Endothelial cell of umbilical vein (primary cell): ENCODE data around the gene PIGQ.

Source experiments
- POLR2A ChIP-seq: IDR thresholded peaks from 2 replicates; pipeline ENCODE4 v1.6.1; 2012; ENCODE audit warnings: low read depth, mild to moderate bottlenecking, control low read depth, low read length
- TF ChIP-seq, protein P1 (sequence below), 2 donors: IDR thresholded peaks; 1 replicate in 1 of 2; 2 replicates in 1 of 2; pipeline ENCODE4 v1.5.1; 2011; ENCODE audit warnings: low read length in 2 of 2, mild to moderate bottlenecking in 2 of 2, moderate library complexity in 2 of 2, control low read depth in 1 of 2, inconsistent platforms in 1 of 2, low read depth in 1 of 2; ENCODE audit not compliant: insufficient read depth in 1 of 2; ENCODE audit errors: extremely low read depth in 1 of 2
- TF ChIP-seq, protein P2 (sequence below): IDR thresholded peaks from 2 replicates; pipeline ENCODE4 v1.6.1; 2011; ENCODE audit not compliant: insufficient read depth, insufficient read length

DNA sequence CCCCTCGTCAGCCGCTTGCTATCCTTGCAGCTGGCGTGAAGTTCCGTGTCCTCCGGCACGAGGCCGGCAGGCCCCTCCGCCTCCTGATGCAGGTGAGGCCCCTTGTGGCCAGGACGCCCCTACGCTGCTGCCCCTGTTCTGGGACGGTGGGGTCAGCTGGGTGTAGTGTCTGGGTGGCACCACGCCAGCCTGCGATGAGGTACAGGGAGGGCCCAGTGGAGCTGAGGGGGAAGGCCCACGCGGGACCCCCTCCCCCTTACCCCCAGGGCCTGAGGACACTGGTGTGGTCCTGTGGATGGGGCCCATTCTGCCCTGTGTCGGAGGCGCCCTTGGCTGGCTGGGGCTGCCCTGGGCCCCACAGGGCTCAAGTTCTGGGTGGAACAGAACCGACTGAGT, 12.4 kb downstream of the PIGQ start:
- TF ChIP-seq, protein P1, sequence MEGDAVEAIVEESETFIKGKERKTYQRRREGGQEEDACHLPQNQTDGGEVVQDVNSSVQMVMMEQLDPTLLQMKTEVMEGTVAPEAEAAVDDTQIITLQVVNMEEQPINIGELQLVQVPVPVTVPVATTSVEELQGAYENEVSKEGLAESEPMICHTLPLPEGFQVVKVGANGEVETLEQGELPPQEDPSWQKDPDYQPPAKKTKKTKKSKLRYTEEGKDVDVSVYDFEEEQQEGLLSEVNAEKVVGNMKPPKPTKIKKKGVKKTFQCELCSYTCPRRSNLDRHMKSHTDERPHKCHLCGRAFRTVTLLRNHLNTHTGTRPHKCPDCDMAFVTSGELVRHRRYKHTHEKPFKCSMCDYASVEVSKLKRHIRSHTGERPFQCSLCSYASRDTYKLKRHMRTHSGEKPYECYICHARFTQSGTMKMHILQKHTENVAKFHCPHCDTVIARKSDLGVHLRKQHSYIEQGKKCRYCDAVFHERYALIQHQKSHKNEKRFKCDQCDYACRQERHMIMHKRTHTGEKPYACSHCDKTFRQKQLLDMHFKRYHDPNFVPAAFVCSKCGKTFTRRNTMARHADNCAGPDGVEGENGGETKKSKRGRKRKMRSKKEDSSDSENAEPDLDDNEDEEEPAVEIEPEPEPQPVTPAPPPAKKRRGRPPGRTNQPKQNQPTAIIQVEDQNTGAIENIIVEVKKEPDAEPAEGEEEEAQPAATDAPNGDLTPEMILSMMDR (IDR thresholded peaks at IDR 0.05; ENCODE audit: extremely low read depth in 1 of 2, insufficient read depth in 1 of 2, low read depth in 1 of 2, low read length in 2 of 2), result no peak
- no peak for TF ChIP-seq POLR2A
- TF ChIP-seq, protein P2, sequence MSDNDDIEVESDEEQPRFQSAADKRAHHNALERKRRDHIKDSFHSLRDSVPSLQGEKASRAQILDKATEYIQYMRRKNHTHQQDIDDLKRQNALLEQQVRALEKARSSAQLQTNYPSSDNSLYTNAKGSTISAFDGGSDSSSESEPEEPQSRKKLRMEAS, result no peak
